HG03469 (cell line): ENCODE data around the gene PLCD3.

Experiments used
- ATAC-seq: cut with Tn5 transposase; IDR thresholded peaks from one replicate; pipeline ENCODE4 v1.9.1; 2021; ENCODE audit warnings: mild to moderate bottlenecking, moderate library complexity, moderate number of reproducible peaks; ENCODE audit not compliant: unreplicated experiment

The PLCD3 gene

DNA sequence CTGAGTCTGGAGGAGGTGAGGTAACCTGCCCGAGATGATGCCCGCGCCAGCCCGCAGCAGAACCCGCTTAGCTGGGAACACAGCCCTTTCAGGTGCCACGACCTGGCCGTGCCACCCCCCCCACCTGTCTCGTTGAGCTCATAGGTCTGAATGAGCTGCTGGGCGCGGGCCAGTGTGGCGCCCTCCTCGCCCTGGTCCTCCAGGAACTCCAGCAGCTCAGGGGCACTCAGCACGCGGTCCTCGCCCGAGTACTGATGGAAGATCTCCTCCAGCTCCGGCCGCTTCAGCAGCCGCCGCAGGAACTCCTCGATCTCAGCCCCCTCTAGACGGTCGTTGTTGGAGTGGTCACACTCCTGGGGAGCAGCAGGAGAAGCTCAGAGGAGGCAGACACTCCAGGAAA lies 13.6 kb downstream of the PLCD3 start:
- no peak for ATAC-seq

DNA sequence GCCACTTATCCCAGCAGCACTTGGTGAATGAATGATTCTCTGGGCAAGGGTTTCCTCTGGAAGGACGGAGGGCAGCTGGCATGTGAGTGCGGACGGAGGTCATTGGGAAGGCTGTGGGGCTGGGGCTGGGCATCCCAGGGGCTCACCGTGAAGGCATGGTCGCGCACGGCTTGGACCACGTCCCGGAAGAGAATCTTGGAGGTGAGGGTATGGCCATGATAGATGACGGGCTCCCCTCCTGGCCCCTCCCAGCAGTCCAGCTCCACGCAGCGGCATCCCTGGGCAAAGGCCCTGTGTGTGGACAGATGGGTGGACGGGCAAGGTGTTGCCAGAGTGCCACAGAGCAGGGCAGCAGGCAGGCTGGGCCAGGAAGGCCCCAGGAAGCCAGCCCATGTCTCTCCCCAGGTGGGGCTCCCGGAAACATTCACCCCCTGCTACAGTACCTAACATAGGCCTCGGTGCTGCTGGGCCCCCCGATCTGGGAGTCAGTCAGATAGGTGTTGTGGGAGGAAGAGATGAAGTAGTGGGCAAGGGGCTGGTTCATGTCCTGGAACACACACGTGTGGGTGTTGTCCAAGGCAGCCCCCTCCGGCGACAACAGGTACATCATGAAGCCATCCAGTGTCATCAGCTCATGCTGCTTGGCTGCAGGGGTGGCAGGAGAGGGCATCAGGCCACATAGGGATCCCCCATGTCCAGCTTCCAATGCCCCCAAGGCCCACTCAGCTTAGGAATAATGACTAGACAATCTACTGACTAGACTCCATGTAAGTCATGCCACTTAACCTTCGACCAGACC lies 14.3 kb downstream of the PLCD3 start:
- no peak for ATAC-seq

DNA sequence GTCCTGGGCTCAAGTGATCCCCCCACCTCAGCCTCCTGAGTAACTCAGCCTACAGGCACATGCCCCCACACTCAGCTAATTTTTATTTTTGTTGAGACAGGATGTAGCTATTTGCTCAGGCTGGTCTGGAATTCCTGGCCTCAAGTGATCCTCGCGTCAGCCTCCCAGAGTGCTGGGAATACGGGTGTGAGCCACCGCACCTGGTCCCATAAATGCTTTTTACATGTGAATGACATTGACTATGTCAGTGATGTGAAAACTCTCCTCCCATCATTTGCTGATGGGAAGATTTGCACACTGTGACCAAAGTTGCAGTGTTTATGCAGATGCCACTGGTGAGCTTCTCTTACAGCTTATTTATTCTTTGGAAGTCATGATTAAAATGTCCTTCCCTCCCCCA lies 15.0 kb downstream of the PLCD3 start:
- ATAC-seq, result no peak

DNA sequence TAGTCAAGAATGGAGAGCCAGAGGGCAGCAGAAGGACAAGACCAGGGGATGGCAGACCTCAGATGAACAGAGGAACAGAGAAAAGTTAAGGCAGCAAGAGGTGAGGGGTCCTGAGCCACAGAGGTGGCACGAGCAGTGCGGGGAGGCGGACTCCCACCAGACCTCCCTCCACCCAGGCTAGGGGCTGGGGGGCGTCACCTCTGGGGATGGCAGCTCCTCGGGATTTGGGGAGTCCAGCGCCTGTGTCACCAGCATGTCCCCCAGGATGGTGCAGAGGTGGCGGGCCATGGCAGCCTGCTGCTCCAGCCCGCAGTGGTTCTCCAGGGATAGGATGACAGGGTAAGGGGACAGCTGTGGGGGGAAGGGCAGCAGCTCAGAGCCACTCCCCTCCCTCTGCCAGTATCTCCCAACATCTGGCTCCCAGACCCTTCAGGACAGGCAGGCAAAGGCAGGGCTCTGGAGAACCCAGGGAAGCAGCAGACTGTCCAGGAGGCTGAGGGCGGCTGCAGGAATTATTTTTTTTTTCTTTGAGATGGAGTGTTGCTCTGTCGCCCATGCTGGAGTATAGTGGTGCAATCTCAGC lies 15.8 kb downstream of the PLCD3 start:
- no peak for ATAC-seq

DNA sequence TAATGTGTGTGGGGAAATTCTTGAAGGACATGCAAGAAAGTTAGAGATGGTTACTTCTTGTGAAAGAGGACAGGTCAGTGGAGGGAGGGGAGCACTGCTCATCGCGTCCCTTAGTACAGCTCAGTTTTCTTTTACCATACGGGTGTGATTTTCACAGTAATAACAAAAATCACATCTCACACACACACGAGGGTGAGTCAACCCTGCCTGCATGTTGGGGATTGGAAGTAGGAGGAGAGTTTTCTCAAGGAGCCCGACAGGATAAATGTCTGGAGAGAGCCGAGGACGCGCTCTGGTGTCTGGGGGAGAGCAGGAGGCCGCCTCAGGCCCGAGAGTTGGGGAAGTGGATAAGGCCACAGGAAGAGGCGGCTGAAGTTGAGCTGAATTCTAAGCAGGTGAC lies 16.4 kb downstream of the PLCD3 start:
- ATAC-seq, result no peak

DNA sequence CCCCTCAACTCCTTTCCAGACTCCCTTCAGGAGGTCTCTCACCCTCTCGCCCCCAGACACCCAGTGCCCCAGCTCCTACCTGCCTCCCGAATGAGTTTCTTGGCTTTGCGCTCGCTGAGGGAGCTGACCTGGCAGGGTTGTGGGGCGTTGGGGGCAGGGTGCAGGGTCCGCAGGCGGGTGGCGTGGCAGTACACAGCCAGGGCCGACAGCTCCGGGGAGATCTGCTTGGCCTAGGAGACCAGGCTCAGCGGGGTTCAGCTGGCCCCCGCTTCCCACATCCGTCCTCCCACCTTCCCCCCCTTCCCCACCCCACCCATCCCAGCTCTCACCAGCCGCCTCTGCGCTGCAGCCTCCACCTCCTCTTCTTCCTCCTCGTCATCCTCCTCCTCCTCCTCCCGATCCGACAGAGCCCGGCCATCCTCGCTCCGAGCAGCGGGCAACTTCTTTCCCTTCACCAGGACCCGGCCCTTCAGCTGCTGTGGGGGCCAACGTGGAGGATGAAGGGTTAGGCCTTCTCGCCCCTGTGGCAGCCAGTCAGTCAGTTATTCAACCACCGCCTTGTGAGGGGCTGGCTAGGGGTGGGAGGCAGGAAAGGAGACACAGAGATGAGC lies 17.2 kb downstream of the PLCD3 start:
- no peak for ATAC-seq

DNA sequence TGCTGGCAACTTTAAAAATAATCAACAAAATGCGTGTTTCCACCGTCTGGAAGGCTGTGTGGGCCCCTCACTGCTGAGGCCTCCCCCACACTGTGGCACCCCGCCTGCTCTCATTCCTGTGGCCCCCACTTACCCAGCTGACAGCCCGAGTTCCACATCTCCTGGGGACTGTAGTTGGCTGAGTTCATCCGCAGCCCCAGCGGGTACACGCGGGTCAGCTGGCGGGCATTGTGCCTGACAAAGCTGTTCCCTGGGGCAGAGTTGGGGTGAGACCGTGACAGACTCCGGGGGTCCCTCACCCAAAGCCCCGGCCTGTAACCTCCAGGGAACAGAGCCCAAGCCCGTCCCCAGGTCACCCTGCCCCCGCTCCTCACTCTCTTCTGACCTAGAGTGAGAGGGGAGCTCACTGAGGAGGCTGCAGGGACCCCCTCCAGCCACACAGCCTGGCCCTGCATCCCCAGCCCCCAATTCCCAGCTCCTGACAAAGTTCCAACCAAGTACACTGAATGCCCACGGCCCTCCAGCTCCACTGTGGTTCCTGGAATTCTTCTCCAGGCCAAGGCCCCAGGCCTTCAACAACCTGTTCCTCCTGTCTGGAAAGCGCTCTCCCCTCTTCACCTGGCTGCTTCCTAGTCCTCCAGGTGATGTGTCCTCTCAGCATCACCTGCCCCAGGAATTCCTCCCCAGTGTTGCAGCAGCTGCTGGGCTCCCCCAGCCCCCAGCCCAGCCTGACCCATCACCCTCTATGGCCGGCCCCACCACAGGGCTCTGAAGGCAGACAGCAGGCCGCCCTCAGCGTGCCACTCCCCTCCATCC lies 18.0 kb downstream of the PLCD3 start:
- no peak for ATAC-seq

DNA sequence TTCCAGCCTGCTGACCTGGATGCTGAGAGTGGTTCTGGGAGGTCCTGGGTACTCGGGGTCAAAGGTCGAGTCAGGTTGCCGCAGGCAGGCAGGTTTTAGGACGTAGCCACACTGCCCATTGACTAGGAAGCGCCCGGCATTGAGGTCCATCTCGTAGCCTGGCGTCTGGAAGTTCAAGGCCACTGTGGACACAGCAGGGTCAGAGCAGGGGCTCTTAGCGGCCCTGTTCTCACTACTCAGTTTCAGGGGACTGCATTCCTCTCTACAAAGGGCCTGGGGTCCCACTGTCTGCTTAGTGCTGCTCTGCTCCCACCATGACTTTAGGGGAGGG lies 18.9 kb downstream of the PLCD3 start:
- no peak for ATAC-seq

DNA sequence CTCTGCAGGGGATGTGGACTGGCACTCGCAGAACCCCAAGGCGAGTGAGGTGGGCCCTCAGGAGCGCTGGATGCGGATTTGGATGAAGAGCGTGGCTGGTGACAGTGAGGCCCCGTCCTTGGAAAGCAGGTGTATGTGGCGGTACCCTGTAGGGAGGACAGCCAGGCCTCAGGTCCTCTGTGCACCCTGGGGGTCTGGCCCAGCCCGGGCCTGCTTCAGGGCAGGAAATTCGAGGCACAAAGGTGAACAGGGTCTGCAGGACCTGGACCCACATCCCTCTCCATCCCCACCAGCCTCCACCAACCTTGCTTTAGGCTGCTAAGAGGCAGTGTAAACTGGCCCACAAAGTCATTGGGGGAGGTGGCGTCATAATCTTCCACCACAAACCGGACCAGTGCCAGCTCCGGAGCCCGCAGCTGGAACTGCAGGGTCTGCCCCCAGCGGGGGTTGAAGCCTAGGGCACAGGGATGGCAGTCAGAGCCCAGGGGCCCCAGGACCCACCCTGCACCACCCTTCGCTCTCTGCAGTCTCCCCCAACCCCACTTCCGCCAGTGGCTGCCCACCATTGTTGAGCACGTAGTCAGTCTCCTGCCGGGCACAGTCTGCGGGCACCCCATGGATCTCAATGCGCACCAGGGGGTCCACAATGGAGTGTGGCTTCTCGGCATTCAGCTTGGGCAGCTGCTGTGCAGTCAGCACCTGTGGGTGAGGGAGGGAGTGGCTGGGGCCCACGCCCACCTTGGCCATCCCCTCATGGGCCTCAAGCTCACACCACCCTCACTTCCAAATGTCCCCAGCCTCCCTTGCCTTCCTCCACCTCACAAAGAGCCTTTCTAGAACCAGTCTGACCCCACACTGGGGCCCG lies 19.5 kb downstream of the PLCD3 start:
- ATAC-seq, result no peak

DNA sequence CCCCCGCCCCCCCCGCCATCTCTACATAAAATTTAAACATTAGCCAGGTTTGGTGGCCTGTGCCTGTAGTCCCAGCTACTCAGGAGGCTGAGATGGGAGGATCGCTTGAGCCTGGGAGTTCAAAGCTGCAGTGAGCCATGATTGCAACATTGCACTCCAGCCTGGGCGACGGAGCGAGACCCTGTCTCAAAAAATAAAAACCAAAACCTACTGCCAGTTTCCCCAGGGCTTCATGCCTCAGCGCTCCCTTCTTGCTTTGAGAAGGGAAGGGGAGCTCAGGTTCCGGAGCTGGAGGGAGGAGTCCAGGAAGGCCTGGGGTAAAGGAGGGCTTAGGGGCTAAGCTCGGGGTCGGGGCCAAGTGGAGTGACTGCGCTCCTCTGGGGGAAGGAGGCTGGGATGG lies 20.5 kb downstream of the PLCD3 start:
- ATAC-seq, result no peak

DNA sequence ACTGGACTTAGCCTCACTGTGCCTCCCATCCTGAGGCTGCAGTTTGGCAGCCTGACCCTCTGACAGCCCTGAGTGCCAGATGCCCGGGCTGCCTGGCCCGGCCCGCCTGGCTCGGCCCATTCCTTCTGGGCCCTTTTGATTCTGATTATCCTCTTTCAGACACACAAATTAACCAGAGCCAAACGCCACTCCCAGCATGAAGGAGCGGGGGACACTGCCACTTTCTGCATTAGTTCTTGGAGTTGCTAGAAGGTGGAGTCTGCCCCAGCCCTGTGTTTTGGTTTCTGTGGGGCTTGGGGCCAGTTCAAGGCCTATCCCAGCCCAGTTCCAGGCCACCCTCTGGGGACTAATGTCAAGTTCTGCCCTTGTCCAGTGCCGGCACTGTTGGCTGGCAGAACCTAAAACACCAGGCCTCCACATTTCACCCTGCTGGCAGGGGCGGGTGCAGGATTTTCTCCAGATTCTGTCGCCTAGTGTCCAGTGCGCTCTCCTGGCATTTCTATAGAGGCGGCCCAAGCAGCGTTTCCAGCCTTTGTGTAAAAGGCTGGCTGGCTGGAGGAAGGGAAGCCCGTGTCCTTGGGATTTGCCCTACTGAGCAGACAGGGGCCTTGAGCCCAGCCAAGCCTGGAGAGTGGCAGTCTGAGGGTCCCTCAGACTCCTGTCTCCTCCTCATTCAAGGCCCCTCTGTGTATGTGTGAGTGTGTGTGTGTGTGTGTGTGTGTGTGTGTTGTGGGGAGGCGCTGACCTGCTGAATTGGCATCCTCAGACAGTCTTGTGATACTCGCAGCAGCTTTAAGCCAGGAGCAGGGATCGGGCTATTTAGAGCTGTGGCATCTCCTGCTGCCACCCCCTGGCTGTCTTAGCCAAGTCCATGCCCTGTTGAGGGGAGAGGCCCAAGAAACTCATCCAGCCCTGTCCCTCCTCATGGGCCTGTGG lies 21.4 kb downstream of the PLCD3 start:
- ATAC-seq, result no peak

DNA sequence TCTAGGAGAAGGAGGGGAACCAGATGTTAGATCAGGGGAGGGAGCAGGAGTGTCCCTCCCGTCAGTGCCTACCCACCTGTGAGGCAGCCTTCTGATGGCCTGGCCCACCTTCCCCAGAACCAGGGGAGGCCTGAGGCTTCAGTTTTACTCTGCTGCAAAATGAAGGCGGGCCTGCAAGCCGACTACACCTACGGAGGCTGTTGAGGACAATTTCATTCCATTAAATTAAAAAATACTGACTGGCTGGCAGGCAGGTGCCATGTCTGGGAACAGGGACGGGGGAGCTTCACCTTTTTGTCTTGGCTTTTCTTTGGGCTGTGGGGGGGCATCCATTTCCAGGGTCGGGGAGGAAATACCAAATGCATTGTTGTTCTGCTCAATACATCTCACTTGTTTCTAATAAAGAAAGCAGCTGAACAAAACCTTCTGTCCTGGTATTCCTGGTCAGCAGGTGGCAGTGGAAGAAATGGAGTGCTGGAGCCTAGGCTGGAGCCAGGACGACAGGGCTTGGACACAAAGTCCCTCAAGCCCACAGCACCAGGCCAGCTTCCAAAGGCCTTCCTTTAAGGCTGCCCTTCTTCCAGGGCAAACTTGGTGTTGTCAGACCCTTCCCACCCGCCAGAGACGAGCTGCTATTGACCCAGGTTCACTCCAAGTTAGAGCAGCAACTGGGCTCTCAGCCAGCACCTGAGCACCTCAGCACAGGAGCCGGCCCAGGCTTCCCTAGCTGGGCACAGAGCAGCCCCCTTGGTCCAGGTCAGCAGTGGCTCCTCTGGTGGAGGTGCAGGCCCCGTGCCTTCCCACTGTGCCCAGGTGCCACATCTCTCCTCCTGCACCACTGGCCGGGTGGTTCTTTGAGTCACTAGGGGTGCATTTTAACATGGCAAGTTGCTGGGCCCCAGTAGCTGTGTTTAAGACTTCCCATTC lies 23.5 kb downstream of the PLCD3 start:
- no peak for ATAC-seq

DNA sequence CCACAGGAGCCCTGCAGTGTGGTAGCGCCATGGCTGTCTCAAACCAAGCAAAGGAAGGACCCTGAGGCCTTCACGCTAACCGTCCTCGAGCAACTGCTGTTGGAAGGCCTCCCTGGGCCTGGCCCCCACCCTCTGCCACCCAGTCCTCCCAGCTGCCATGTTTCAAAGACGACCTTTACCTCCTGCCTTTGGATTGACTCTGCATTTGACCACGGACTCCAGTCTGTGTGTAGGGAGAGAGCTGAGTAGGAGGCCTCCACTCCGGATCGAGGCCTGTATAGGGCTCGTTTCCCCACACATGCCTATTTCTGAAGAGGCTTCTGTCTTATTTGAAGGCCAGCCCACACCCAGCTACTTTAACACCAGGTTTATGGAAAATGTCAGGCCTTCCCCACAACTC lies 24.3 kb downstream of the PLCD3 start:
- no peak for ATAC-seq

DNA sequence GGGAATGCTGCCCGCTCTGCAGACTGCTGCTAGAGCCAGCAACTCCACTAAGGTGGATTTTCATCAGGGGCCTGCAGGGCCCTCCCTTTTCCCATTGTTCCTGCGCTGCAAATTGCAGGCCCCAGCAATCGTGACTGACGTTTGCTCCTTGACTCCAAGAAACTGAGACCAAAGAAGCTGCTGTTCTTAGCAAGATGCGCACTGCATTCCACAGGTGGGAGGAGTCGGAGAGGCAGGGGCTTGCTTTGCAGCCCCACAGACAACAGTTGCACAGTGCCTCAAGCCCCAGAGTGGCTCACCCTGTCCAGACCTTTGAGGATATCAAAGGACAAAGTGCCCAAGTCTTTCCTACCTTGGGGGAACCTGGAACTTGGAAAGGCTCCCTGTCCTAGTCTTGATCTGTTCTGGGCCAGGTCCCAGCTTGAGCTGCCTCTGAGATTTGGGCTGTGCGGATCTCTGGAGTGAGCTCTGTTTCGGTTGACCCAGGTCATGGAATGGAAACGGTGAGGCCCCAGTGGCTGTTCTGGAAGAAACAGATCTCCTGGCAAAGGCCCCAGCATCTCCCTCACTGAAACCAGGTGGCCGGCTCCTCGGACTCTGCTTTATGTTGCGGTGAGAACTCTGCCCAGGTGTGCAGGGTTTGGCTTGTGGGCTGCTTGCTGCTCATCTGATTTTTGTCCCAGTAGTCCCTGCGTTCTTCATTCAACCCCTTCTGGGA lies 24.9 kb downstream of the PLCD3 start:
- ATAC-seq, result no peak

DNA sequence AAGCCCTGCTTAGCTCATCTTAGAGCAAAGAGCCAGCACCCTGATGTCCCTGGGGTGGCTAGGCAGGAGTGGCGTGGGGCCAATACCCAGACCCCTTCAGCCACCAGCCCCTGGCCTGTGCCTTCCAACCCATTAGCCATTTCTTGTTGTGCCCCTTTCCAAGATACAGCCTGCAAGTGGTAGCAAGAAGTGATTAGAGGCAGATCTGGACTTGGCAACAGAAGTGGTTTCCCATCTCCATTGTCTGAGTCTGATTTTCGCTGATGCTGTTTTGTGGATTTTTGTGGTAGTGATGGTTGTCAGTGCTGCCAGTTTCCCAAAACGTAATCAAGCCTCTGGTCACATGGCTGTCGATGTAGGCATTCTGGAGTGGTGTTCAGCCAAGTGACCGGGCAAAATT lies 25.7 kb downstream of the PLCD3 start:
- ATAC-seq, result no peak

DNA sequence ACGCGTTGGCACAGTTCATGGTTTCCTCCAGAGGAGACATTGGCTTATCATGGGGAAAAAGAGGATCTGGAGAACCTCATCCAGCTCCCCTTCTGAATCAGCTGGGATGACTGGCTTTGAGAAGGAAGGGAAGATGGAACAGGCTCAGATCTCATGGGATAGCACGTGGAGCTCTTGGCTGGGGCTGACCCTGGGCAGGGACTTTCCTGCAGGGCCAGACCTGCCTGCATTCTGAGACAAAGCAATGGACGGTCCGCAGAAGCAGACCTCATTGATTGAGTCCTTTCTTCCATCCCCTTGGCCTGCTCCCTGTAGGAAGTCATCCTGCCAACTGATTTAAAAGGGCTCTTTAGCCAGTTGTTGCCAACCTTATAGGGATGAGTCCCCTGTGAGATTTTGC lies 26.2 kb downstream of the PLCD3 start:
- ATAC-seq, result no peak

DNA sequence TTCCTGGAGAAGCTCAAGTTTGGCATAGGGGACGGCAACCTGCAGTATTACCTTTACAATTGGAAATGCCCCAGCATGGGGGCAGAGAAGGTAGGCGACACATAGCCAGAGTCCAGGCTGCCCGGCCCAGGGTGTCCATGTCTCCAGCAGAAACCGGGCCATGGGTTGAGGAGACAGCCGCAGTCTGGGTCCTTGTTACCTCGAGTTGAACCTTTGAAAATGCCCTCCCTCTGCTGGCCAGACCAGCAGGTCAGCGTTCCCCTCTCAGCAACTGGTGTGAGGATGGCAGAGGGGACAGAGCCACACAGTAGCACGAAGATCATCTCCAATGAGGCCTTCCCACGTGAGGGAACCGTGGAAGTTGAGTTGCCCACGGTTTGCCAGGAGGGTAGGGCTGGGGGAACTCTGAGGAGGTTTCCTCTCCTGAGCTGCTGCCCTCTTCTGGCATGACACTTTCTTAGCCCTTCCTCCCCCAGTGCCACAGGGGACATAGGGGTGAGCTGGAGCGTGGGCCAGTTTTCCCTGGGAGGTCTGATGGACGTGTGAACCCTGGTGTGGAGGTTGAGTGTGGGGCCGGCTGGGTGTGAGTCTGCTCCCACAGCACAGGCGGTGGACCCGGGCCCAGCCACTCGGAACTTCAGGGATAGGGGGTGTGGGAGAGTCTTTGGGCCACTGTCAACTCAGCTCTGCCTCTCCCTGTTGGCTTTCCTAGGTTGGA lies 27.2 kb downstream of the PLCD3 start:
- no peak for ATAC-seq
